NCI-H748 (cell line): ENCODE results near the gene TMEM51.

ENCODE experiments used
- DNase-seq: peaks from one replicate; lab custom pipeline; 2025; ENCODE audit not compliant: unreplicated experiment; lab: John Stamatoyannopoulos, UW

TMEM51 gene

DNA sequence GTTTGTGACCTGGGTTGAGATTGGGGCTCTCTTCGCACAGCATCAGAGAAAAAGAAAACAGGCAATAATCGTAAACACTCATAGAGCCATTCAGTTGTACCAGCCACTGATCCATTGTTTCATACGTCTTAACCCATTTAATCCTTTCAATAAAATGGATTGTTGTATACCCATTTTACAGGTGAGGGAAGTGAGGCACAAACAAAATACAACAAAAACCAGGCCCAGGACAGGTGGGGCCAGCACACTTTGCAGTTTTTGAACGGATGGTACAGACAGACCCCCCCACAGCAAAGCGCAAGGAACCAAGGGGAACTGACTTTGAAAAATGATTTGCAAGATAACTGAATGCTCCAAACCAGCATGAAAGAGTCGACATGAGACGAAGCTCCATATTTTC lies 89.2 kb downstream of the TMEM51 start:
- no peak for DNase-seq

DNA sequence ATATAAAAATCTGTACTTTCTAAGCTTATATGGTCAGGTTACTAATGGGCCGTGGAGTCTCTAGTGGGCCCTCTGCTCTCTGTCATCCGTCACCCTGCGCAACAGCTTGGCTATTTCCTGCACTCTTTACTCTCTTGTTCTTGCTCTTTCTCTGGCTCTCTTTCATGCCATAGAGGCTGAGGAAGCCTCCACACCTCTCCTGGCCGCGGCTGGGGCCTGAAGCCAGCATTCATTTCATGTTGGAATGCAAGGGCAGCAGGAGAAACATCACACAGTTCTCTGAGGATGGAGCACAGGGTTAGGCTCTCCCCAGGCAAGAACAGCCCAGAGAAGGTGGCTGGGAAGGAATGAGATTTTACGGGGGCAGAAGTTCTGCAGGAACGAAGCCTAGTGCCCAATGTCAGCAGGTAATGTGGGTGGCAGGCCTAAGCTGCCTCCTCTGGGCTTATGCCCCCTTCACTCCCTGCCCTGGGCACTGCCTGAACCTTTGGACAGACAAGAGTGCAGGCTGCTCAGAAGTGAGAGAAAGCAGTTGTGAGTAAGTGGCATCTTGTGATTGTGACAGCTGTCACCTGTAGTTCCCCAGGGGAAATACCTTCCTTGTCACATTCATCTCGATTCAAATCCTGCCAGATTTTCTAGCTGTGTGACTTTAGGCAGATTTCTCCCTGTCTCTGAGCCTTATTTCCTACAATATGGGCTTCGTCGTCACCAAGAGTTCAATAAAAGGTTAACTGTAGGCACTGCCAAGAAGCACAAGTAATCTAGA lies 89.9 kb downstream of the TMEM51 start:
- no peak for DNase-seq

DNA sequence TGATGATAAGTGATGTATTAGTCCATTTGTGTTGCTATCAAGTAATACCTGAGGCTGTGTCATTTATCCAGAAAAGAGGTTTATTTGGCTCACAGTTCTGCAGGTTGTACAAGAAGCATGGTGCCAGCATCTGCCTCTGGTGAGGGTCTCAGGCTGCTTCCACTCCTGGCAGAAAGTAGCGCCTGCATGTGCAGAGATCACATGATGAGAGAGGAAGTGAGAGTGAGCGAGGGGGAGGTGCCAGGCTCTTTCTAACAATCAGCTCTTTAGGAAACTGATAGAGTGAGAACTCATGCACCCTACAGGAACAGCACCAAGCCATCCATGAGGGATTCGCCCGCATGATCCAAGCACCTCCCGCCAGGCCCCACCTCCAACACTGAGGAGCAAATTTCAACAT lies 91.3 kb downstream of the TMEM51 start:
- DNase-seq, result no peak

DNA sequence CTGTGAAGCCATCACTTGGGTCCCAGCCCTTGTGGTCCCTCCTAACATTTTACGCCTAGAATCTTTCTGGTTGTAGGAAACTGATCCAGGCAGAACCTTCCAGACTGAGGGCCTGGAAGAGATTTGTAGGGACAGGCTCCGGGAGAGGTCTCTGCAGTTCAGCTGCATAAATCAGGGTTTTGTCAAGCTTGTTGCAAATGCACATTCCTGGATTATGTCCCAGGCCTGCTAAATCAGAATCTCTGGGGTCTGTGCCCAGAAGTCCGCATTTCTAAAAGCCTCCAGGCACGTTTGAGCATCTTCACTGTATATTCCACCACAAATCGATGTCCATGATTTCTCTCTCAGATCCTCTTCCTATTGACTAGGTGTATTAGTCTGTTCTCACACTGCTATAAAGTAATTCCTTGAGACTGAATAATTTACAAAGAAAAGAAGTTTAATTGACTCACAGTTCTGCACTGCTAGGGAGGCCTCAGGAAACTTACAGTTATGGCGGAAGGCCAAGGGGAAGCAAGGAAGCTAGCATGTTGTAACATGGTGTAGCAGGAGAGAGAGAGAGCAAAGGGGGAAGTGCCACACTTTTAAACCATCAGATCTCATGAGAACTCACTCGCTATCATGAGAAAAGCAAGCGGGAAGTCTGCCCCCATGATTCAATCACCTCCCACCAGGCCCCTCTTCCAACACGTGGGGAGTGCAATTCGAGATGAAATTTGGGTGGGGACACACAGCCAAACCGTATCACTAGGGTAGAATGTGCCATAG lies 92.2 kb downstream of the TMEM51 start:
- DNase-seq, result no peak

DNA sequence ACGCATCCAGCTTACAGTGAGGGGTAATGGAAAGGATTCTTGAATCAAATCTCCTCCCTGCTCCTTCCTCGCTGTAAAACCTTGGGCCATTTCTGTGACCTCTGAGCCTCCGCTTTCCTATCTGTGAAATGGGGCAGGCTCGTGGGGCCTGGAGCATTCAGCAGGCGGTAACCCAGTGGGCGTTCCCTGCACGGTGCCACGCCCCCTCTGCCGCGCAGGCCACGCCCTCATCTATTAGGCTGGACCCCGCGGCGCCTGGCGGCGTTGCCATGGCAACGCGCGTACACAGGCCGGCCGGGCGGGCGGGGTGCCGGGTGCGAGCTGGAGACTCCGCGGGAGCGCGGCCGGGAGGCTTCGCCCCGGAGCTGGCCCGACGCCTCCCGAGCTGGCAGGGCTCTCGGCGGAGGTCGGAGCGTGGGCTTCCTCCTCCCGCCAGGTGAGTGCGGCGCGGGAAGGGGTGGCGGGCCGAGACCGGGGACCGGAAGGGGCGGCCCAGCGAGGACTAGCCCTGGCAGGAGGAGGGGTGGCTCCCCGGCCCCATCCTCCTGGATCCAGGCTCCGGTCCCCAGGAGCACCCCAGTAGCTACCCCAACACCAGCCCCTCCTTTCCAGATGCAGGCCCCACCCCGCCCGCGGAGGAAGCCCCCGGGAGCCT lies 93.5 kb downstream of the TMEM51 start, which contains the start of gene FHAD1:
Gene FHAD1 (plus strand): TSS at position 264 of the 655 bp plus-strand sequence. CDS start 4,562 bp downstream, outside the sequence.
- DNase-seq, result peak; percentile 87

DNA sequence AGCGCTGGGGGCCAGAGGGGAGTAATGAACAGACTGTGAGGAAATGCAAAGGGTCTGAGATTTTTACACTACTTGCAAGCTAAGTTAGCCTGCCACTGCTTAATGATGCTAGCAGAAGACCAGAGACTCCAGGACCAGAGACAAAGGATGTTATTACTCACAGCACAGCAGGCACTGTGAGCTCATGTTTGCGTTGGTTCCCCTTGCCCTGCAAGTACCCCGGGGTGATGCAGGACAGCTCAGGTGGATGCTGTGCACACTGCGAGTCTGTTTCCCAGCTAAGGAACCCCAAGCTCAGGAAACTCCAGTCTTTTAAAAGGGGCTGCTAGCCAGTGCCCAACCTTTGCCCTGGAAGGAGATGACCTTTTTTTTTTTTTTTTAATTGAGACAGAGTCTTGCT lies 94.7 kb downstream of the TMEM51 start:
- no peak for DNase-seq

DNA sequence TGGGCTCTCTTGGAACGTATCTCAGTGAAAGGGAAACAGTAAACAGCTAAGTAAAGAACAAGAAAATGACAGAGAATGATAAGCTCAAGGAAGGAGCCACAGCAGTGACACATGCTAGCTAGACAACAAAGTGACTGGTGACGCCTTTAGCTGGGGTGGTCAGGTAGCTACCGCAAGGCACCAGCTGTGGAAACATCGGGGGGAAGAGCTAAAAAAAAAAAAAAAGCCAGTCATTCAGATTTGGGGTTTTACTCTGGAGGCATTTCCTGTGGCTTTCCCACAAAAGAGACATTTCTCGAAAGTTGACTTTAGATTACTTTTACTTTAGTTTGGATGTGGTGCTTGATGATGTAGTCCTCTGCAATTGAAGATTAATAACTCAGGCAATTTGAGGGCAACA lies 95.5 kb downstream of the TMEM51 start:
- DNase-seq, result no peak

DNA sequence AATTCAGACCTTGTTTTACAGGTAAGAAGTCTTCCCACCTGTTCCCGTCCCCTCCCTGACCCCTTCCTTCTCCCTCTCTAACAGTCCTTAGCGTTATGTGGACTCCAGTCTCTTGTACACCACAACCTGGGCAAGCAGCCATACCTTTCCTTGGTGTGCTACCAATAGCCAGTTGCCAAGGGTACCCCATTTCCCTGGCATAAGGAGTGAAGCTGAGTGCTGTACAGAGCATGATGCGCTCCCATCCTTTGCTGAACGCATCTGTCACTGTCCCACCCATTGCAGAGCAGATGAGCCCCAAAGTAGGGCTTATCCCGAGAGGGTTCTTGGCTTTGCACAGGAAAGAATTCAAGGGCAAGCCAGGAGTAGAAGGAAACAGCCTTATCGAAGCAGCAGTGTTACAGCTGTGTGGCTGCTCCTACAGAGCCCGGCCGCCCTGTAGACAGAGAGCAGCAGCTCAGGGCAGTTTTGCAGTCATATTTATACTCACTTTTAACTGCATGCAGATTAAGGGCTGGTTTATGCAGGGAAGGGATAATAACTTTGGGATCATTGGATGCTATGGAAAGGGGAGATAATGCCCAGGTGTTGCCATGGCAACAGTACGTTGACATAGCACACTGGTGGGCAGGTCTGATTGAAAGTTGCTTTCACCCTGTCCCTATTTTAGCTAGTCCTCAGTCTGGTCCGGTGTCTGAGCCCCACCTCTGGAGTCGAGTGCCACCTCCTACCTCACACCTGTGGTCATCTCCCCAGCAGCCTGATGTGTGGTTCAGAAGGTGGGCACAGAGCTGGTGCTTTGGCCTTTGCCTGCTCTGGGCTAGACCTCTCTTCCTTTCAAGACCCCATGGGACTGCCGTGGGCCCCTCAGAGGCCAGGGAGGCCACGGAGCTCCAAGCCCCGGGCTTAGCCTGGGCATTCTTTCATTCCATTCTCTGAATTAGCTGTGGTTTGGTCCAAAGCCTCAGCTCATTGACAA lies 98.6 kb downstream of the TMEM51 start:
- DNase-seq, result peak; percentile 55

DNA sequence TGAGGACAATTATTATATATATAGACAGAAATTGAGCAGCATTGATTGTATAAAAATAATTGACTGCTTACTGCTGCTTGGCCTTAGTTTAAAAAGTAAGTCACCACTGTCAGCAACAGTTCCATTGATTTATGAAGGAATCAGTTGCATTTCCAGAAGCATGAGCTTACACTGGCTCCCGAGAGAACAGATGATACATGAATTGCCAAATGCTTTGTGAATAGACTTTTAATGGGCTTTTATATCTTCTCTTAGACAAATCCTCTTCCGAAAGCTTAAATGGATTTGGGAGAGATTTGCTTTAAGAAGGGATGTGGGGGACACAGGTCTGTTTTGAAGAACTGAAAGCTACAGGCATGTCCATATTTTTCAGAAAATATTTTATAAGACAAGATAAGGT lies 101.0 kb downstream of the TMEM51 start:
- no peak for DNase-seq

DNA sequence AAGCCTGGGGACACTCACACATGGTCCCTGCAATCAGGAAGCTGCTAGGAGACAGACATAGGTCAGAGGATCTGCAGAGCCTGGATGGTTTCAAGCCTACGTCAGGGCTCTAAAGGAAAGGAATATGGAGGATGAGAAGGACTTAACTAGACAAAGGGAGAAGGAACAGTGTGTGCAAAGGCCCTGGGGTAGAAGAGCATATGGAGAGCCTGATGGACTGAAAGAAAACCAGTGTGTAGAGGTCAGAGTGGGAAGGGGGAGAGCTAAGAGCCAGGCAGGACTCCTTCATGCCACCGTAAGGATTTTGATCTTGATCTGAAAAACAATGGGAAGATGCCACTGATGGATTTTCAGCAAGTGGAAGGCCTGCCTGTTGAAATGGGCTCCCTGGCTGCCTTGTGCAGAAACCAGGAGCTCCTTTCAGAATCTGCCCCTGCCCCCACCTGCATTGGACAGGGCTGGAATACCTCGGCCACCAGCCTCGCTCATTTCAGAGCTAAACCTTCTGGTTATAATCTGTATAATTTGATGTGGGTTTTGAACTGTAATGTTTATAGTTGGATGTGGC lies 102.1 kb downstream of the TMEM51 start:
- DNase-seq, result no peak

DNA sequence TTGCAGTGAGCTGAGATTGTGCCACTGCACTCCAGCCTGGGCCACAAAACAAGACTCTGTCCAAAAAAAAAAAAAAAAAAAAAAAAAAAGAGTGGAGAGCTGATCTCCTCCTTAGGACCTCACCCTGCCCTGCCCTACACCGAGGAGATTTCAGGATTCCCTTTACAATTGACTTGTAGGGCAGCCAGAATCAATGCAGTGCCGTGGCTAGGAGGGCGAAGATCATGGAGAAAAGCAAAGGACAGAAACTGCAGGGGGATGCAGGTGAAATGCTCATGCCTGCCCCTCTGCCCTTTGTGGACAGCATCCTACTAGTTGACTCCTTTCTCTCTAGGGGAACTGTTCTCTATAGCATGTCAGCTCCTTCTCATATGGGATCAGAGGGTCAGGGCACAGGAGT lies 103.0 kb downstream of the TMEM51 start:
- no peak for DNase-seq

DNA sequence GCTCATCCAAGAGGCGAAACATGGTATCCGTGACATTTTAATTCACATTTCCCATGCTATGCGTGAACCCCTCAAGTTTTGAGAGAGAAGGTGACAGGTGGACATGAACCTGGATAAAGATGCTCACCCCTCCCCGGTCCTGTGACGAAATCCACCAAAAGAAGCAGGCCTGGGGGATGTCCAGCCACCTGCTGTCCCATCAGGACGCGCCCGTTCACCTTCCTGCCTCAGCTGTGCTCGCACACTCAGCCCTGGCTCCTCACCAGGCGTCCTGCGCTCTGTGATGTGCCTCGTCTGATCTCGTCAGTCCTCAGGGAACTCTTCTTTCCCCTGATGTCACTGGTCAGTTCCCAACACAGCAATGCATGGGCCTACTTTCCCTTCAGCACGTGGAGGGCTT lies 103.8 kb downstream of the TMEM51 start:
- no peak for DNase-seq

DNA sequence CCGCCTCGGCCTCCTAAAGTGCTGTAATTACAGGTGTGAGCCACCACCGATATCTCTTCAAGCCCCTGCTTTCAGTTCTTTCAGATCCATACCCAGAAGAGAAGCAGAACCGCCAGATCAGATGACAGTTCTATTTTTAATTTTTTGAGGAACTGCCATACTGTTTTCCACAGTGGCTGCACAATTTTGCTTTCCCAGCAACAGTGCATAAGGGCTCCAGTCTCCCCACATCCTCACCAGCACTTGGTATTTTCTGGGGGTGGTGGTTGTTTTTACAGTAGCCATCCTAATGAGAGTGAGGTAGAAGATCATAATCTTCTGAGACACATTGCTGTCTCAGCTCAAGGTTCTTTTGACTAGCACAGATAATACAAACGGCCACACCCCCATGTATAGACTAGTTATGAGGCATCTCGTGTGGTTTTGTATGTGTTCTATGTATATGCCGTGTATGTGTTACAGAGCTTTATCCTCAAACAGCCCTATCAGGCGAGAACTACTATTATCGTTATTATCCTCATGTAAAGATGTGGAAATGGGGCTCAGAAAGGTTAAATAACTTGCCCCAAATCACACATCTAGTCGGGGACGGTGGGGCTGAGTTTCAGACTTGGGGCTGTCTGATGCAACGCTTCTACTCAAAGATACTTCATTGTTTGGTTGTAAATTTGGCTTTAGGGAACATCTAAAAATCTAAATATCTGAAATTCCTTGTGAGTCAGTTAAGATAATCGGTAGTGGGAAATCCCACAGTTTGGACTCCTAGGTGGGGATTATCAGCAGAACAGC lies 105.5 kb downstream of the TMEM51 start:
- no peak for DNase-seq

DNA sequence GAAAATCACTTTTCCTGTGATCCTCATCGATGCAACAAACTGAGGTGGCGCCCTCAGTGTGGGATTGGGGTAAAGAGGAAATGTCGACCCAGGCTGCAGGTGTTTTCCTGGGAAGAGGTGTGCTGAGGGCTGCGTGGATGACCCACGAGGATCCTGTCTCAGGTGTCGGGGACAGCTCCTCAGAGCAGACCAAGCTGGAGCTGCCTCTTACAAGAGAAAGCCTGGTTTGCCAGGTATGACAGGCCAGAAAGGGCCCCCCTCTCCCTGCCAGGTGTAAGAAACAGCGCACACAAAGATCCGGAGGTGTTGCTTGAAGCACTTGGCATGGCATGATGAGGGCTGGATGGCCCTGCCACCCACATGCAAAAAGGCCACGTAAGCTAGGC lies 106.1 kb downstream of the TMEM51 start:
- DNase-seq, result no peak

DNA sequence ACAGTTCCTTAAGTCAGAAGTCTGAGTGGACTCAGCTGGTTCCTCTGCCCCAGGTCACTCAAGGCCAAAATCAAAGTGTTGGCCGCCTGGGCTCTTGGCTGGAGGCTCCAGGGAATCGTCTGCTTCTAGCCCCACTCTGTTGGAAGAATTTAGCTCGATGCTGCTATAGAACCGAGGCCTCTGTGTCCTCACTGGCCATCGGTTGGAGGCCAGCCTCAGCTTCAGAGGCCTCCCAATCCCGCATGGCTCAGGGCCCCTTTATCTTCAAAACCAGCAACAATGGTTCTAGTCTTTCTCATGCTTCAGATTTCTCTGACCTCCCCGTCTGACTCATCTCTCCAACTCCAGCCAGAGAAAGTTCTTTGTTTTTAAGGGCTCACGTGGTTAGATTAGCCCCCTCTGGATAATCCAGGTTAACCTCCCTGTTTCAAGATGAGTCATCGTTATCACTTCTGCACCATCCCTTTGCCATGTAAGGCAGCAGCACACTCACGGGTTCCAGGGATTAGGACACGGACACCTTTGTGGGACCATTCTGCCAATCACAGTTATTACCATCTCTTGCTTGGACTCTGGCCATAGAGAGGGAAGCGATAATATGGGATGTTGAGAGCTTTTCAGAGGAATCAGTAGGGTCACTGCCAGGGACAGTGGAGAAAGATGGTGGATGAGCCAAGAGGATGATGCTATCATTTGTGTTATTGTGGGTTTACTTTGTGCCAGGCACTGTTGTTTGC lies 107.0 kb downstream of the TMEM51 start:
- DNase-seq, result no peak

DNA sequence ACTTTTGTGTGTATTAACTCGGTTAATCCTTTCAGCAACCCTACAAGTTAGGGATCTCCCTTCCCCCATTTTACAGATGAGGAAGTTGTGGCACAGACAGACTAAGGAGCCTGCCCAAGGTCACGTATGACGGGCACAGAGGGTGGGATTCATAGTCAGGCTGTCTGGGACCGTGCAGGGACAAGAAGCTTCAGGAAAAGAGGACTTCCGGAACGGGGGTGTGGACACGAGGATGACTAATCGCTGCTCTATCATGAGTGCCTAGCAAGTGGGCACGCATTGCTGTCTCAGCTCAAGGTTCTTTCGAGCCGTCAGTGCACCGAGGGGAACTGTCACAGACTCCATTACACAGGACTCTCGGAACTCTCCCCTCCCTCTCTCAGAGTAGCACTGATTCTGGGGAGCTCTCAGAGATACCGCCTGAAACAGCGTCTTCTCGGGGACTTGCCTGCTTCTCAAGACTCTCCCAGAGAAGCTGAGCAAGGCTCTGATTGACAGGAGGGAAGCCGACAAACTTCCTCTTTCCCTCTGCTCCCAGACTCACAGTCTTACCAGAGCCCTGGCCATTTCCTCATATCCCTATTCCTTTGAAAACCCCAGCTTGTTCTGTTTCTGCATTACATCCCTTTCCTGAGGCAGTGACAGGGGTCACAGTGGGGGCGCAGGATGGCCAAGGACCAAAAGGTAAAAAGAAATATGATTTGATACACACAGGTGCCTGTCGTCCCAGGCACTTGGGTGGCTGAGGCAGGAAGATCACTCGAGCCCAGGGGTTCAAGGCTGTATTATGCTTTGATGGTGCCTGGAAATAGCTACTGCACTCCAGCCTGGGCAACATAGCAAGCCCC lies 107.8 kb downstream of the TMEM51 start:
- no peak for DNase-seq

DNA sequence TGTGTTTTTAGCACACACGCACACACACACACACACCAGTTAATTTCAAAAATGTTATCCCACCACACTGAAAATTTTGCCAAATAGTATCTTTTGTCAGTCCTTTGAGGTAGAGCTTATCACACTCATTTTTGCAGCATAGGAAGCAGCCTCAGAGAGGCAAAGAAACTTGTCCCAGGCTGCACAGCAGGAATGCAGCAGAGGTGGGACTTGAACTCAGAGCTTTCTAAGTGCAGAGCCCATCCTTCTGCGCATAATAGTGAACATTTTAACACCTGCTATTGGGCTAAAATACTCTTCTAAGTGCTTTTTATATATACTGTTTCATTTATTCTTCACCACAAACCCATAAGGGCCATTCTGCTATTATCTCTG lies 108.4 kb downstream of the TMEM51 start:
- no peak for DNase-seq

DNA sequence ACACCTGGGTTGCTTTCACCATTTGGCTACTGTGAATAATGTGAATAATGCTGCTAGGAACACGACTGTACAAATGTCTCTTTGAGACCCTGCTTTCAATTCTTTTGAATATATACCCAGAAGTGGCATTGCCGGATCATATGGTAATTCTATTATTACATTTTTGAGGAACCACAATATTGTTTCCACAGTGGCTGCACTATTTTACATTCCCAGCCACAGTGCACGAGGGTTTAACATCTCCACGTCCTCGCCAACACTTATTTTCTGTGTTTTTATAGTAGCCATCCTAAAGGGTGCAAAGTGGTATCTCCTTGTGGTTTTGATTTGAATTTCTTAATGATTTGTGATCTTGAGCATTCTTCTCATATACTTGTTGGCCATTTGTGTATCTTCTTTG lies 109.2 kb downstream of the TMEM51 start:
- no peak for DNase-seq
